GM19467 (cell line): ENCODE results near the gene AK9.
"Not testable (repeated sequence)": the region's sequence is repeated elsewhere in the genome, so short reads cannot be mapped to it uniquely, and the experiment has no call there.

Source experiments
- ATAC-seq: cut with Tn5 transposase; IDR thresholded peaks from one replicate; pipeline ENCODE4 v1.9.1; 2021; ENCODE audit warnings: mild to moderate bottlenecking, moderate library complexity; ENCODE audit not compliant: unreplicated experiment

AK9 gene

DNA sequence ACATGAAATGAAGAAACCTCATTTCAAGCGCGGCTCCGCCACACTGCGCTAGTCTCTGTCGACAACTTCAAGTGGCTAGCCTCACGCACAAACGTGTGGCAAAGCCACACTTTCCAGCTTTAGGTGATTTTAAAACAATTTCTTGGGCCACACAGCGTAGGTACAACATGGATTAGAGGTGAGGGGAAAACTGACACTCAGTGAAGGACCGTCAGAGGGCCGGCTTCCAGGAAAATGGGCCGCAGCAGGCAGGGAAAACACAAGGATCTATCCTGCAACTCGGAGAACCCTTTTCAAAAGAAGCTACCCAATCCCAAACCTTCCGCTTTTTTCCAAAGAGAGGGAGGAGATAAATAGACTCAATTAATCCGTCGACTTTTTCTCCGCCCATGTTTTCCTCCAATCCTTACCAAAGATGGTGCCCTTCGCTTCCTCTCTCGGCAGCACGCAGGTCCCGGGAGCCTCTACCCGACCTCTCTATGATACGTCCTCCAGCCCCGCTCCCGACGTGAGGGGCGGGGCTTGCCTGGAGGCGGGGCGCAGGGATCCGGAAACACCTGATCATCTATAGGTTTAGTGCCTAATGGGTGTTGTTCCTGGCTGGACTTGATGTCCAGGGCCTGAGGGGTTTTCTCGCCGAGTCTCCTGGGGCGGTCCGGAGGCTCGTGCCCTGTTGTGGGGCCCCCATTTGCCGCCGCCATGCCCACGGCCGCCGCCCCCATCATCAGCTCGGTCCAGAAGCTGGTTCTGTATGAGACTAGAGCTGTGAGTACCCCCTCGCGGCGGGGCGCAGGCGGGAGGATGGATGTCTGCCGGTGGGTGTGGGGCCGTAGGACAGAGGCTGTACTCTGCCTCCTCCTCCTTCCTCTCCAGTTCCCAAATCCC is at the start of gene AK9, which contains the start of gene FIG4:
Gene AK9, minus strand, starts transcription at position 466 of the 885 bp plus-strand sequence. CDS start 15,457 bp downstream, outside the sequence.
Gene FIG4, plus strand, starts transcription at position 560 of the 885 bp plus-strand sequence. Its CDS starts 140 bp downstream, at position 700.
- peak; percentile 95 for ATAC-seq

GRCh38 chr6:109740787-109741186 is 49.8 kb upstream of the AK9 start:
- no peak for ATAC-seq

DNA sequence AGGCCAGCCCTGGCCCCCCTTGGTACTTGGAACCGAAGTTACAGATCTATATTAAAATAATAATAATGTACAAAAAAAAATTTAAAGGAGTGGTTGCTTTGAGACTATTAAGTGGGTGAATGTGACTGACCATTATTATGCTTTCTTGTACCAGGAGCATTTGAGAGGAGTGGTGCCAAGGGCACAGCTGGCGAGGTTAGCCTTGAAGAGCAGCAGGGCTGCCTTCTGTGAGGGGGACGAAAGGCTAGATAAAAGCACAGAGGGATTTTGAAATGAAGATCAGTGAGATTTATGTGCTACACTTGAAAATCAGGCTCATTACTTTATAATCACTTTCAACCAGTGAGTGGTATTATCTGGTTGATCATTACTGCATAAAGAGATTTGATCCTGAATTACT is 48.7 kb upstream of the AK9 start:
- ATAC-seq, result no peak

DNA sequence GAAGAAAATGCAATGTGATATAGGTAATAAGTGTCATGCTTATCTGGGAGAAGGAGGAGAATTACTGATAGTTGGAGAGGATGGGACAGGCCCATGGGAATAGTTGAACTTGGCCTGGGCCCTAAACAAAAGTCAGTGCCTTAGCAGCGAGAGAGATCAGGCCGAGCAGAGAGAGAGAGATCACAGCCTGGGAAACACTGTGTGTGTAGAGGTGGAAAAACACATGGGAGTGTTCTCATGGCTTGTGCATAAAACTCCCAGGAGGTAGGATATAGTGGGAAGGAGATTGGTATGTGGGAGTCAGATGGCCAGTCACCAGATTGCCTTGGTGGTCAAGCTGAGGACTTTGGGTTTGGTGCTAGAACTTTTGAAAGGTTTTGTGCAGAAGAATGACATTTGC is 47.7 kb upstream of the AK9 start:
- ATAC-seq, result no peak

- ATAC-seq, result no peak
Measured at GRCh38 chr6:109738255-109738654, 47.3 kb upstream of the AK9 start.

GRCh38 chr6:109736273-109737025 is 45.4 kb upstream of the AK9 start:
- no peak for ATAC-seq

- not testable (repeated sequence) for ATAC-seq
Measured at GRCh38 chr6:109725250-109725649, 34.2 kb upstream of the AK9 start.

- ATAC-seq, result no peak
Measured at GRCh38 chr6:109722564-109723254, 31.7 kb upstream of the AK9 start.

DNA sequence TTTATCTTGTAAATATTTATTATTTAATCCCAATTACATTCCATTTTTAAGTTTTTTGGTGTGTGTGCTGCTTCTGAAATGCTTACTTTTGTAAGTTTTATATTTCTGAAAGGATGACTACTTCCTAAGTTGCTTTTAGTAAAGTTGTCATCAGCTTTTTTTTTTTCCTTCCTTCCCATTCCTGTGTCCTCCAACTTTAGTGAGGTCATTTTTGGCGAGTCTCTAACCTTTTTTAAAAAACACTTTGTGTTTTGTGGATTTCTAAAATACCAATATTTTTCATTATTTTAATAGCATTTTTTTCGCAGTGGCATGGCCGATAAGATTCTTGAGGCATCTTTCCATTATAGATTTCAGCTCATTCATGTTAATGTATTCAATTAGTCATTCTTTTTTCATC is 31.0 kb upstream of the AK9 start:
- ATAC-seq, result no peak

DNA sequence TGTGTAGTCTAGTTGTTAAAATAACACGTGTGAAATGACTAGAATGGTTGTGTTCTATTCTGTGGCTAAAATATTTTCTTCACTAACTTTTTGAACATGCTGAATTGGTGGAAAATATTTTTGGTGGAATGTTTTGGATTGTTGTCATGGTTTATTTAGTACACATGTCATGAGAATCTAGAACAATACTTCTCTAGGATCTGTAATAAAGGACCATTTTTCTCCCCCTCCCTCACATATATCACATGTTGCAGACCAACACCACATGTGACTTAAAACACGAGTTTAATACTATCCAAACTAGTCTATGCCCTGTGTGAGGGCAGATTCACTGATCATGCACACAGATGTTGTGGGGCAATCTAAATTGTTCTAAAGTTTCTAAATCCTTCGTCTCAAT is 29.3 kb upstream of the AK9 start:
- ATAC-seq, result no peak

- no peak for ATAC-seq
Measured at GRCh38 chr6:109718991-109719390, 28.0 kb upstream of the AK9 start.

- ATAC-seq, result no peak
Measured at GRCh38 chr6:109717971-109718370, 27.0 kb upstream of the AK9 start.

GRCh38 chr6:109715616-109716015 is 24.6 kb upstream of the AK9 start:
- no peak for ATAC-seq

- ATAC-seq, result no peak
Measured at GRCh38 chr6:109714611-109715010, 23.6 kb upstream of the AK9 start.

- no peak for ATAC-seq
Measured at GRCh38 chr6:109714166-109714565, 23.2 kb upstream of the AK9 start.

DNA sequence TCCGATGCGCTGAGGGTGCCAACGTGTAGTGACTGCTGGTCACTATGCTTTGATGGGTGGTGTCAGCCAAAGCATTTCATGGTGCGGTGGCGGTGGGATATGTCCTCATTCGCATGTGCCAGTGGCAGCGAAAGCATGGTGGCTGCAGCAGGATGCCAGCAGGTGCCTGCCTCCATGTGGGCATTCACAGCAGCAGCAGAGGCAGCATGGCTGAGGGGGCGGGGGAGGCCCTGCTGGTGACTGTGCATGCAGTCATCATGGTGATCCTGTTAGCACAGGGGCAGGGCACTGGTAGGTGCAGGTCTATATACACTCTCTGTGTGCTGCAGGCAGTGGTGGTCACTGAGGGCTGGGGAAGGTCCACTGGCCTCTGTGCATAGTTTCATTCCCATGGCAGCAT is 22.1 kb upstream of the AK9 start:
- no peak for ATAC-seq

DNA sequence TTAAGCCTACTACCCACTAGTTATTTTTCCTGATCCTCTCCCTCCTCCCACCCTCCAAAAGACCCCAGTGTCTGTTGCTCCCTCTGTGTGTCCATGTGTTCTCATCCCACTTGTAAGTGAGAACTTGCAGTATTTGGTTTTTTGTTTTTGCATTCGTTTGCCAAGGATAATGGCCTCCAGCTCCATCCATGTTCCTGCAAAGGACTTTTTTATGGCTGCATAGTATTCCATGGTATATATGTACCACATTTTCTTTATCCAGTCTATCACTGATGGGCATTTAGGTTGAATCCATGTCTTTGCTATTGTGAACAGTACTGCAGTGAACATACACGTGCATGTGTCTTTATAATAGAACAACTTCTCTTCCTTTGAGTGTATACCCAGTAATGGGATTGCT is 17.1 kb upstream of the AK9 start:
- not testable (repeated sequence) for ATAC-seq

DNA sequence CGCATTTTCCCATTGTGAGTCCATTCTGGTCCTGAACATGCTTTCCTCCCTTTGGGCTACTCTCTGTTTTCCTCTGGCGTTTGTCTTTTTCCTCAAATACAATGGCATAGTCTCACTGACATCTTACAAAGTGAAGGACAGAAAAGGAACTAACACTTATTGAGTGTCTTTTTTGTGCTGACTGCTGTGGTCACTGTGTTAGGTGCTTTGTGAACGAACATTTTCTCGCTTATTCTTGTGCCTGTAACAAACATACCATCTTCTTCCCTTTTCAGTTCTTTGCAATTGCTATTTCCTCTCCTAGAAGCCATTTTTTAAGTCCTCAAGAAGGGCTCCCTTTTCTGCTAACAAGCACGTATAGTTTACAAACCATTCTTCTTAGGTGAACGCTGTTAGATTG is 15.5 kb upstream of the AK9 start:
- ATAC-seq, result no peak

DNA sequence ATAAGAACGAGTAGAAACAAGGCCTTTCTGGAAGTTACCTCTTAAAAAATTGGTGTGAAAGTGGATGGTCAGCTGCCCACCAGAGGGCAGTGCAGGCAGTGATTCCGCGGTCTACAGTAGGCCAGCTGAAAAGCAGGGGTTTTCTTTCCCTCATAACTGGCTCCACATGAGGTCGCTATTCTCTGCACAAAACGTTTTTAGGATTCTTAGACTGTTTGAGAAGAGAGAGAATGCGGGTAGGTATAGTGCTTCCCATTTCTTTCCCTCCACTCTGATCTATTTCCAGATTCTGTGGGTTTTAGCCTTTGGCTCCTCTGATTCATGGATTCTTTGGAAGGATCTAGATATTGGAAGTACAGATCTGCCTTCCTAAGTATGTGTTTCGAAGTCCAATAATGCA is 14.3 kb upstream of the AK9 start:
- ATAC-seq, result peak; percentile 89

DNA sequence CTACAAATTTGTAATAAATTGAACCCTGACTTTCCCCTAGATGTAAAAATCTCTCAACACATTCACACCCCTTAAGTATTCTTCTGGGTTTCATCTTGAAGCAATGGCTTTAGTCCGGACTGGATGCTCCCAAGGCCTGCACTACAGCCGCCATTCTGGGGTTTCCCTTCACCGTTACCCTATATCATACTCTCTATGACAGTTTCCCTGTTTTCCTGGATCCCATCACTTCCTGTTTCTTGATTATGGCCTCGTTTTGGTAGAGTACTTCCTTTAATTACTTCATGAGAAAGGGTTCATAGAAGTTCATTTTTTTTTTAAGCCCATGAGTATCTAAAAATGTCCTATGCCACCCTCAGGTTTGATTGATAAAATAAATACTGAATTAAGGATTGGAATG is 11.8 kb upstream of the AK9 start:
- ATAC-seq, result no peak

GRCh38 chr6:109701774-109702173 is 10.8 kb upstream of the AK9 start:
- no peak for ATAC-seq
